Thyroid gland (tissue), 4 donors: ENCODE data around the gene ZSWIM8.

Experiments
- POLR2A ChIP-seq, 2 donors: fragments of 450-650 bp; IDR thresholded peaks; one replicate each; pipeline ENCODE4 v1.6.1; 2017; ENCODE audit warnings: antibody characterized with exemption in 2 of 2, mild to moderate bottlenecking in 2 of 2, moderate library complexity in 1 of 2
- TF ChIP-seq, protein P1 (sequence below), 6 experiments: fragments of 200-600 bp in 3 of 6; fragments of 450-650 bp in 3 of 6; sonication (generic) in 3 of 6; IDR thresholded peaks; one replicate each; pipeline ENCODE4 v1.5.1; 2016 to 2019; ENCODE audit warnings: antibody characterized with exemption in 6 of 6, mild to moderate bottlenecking in 2 of 6, inconsistent platforms in 1 of 6, moderate library complexity in 1 of 6

DNA sequence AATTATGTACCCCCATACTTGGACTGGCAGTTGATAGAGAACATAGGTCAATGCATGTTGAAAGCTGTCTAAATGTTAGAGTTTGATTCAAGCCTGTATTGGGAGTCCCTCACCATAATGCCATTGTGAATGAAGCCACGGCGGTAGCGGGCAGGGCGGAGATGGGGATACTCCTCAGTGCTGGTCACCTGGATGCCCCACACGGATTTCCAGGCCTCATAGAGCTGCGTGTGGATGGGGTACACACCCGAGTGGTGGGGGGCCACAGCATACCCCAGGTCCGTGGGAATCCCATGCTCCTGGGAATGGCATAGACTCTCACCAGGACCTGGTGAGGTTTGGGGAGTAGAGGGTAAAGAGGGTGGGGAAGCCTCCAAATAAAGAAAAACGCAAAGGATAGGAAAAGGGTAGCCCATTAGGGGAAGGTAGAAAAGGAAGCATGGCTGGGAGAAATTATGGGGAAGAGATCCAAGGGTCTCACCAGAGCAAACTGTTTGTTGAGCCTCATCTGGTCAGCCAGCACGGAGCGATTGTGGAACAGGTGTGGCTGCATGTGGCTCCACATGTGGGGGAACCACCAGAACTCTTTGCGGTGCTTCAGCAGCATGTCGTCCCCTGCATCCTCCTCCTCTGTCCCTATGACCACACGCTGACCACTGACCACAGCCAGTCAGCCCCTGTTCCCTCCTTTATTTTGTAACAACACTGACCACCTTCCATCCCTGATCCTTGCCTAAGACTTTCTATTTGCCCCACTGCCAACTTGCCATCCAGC, 21.0 kb downstream of the ZSWIM8 start:
- TF ChIP-seq, protein P1, sequence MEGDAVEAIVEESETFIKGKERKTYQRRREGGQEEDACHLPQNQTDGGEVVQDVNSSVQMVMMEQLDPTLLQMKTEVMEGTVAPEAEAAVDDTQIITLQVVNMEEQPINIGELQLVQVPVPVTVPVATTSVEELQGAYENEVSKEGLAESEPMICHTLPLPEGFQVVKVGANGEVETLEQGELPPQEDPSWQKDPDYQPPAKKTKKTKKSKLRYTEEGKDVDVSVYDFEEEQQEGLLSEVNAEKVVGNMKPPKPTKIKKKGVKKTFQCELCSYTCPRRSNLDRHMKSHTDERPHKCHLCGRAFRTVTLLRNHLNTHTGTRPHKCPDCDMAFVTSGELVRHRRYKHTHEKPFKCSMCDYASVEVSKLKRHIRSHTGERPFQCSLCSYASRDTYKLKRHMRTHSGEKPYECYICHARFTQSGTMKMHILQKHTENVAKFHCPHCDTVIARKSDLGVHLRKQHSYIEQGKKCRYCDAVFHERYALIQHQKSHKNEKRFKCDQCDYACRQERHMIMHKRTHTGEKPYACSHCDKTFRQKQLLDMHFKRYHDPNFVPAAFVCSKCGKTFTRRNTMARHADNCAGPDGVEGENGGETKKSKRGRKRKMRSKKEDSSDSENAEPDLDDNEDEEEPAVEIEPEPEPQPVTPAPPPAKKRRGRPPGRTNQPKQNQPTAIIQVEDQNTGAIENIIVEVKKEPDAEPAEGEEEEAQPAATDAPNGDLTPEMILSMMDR (IDR thresholded peaks at IDR 0.05): no peak
- TF ChIP-seq POLR2A (IDR thresholded peaks at IDR 0.05): no peak
